Hepatocyte (in vitro differentiated cells): Measurements from ENCODE around the gene KRT23. TPM values are rescaled to one million over a fixed set of nuclear protein-coding genes. Genes with fewer than 3 reads are reported as not detected.

ENCODE experiments used
- DNase-seq: peaks from one replicate; pipeline ENCODE4 v3.0.0-alpha.2; 2016; ENCODE audit warnings: low spot score
- H2AFZ ChIP-seq: fragments of 200-600 bp; sonication (generic); 2 replicates; pipeline ENCODE4 v1.6.0; 2016; ENCODE audit warnings: antibody characterized with exemption, mild to moderate bottlenecking
- H3K27ac ChIP-seq: fragments of 200-600 bp; sonication (generic); 2 replicates; pipeline ENCODE4 v1.5.1; 2016; ENCODE audit warnings: mild to moderate bottlenecking
- H3K27me3 ChIP-seq: fragments of 200-600 bp; sonication (generic); 2 replicates; pipeline ENCODE4 v1.6.1; 2016
- H3K36me3 ChIP-seq: fragments of 200-600 bp; sonication (generic); replicated peaks from 2 replicates; pipeline ENCODE4 v1.5.1; 2016; ENCODE audit warnings: low read depth; ENCODE audit not compliant: insufficient read depth
- H3K4me1 ChIP-seq: fragments of 200-600 bp; sonication (generic); 2 replicates; pipeline ENCODE4 v1.5.1; 2016; ENCODE audit warnings: mild to moderate bottlenecking, moderate library complexity; ENCODE audit not compliant: insufficient read depth
- H3K4me2 ChIP-seq: fragments of 200-600 bp; sonication (generic); 2 replicates; pipeline ENCODE4 v1.6.0; 2016
- H3K4me3 ChIP-seq: fragments of 200-600 bp; sonication (generic); 2 replicates; pipeline ENCODE4 v1.5.1; 2016; ENCODE audit warnings: mild to moderate bottlenecking
- H3K79me2 ChIP-seq: fragments of 200-600 bp; sonication (generic); 2 replicates; pipeline ENCODE4 v1.6.0; 2017; ENCODE audit warnings: mild to moderate bottlenecking
- H3K9me2 ChIP-seq: fragments of 200-600 bp; sonication (generic); replicated peaks from 2 replicates; pipeline ENCODE4 v1.6.0; 2017; ENCODE audit warnings: mild to moderate bottlenecking; ENCODE audit not compliant: insufficient read depth
- H3K9me3 ChIP-seq: fragments of 200-600 bp; sonication (generic); 2 replicates; pipeline ENCODE4 v1.5.1; 2016; ENCODE audit warnings: low read depth, mild to moderate bottlenecking
- H4K20me1 ChIP-seq: fragments of 200-600 bp; sonication (generic); 2 replicates; pipeline ENCODE4 v1.6.0; 2016; ENCODE audit warnings: mild to moderate bottlenecking; ENCODE audit not compliant: insufficient read depth, poor library complexity, severe bottlenecking
- EZH2 ChIP-seq: fragments of 200-600 bp; sonication (generic); IDR thresholded peaks from 2 replicates; pipeline ENCODE4 v1.6.1; 2016; ENCODE audit warnings: antibody characterized with exemption, mild to moderate bottlenecking, borderline replicate concordance
- EZH2phosphoT487 ChIP-seq: fragments of 200-600 bp; sonication (generic); IDR thresholded peaks from one replicate; pipeline ENCODE4 v1.6.1; 2018; ENCODE audit warnings: antibody characterized with exemption, mild to moderate bottlenecking, low read depth, moderate library complexity; ENCODE audit not compliant: unreplicated experiment, severe bottlenecking
- WGBS: methylation state at CpG from one replicate; pipeline ENCODE4 v1.1.6; 2016; ENCODE audit warnings: low lambda C conversion rate; ENCODE audit errors: missing lambda C conversion rate; 5-methylcytosine and 5-hydroxymethylcytosine counted together
- polyA plus RNA-seq: library from polyadenylated mRNA; unstranded; fragments of >200 nt; fragmentation: Nextera tagmentation; extraction: Ambion mirVana; gene quantifications from 2 replicates; pipeline ENCODE4 v1.2.1, GENCODE V29; 2016
- total RNA-seq: library from RNA; depleted of rRNA; stranded (reverse); fragments of >200 nt; gene quantifications from 2 replicates; pipeline ENCODE4 v1.2.3, GENCODE V29; 2014
- TF ChIP-seq, protein P1 (sequence below): fragments of 200-600 bp; sonication (generic); IDR thresholded peaks from 2 replicates; pipeline ENCODE4 v1.5.1; 2016; ENCODE audit warnings: antibody characterized with exemption, mild to moderate bottlenecking; ENCODE audit not compliant: poor library complexity

KRT23 gene
- total and polyA plus RNA-seq, 2 experiments from 2014 or later = 2.0 to 6.4 TPM

DNA sequence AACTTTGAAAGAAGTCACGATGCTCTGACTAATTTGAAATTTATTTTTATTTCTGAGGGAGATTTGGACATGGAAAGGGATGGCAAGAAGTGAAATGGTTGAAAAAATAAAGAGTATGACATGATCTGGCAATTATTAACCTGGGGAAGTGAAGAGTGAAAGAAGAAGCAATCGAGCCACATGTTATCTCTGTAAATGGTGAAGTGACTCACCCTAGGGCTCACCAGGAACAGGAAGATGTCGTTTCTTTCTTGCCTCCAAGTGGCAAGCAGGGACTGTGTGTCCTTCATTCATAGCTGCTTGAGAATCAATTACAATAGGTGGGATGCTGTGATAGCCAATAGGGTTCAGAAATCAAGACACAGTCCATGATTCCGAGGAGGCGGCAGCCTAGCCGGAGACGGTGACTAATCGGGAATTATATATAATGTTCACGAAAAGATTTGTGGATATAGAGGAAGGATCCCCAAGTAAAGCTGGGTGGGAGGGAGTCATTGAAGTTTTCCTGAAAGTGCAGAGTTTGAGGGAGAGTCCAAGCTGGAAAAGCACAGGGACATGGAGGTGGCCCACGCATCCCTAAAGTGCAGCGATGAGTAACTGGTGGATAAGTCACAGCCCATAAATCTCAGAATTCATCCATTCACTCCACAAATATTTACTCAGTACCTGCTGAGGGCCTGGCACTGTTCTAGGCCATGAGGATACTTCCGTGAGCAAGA lies 34.2 kb downstream of the KRT23 start:
- WGBS = 59% methylated on average over 12 of the region's 12 CpGs
- no peaks in the 10 kb centered on the region for H4K20me1 ChIP-seq
- H3K36me3 ChIP-seq = no peaks in the 10 kb centered on the region
- no peak overlapping the region for H3K4me3 ChIP-seq
- no peaks in the 10 kb centered on the region for H3K79me2 ChIP-seq
- no peaks in the 10 kb centered on the region for H3K27me3 ChIP-seq
- peak overlapping the region; percentile 97 for H3K27ac ChIP-seq
- H3K4me1 ChIP-seq = peaks cover 23% of the 10 kb centered on the region
- DNase-seq = peak; percentile 68
- TF ChIP-seq EZH2 (no peak), EZH2phosphoT487 (no peak)
- TF ChIP-seq, protein P1, sequence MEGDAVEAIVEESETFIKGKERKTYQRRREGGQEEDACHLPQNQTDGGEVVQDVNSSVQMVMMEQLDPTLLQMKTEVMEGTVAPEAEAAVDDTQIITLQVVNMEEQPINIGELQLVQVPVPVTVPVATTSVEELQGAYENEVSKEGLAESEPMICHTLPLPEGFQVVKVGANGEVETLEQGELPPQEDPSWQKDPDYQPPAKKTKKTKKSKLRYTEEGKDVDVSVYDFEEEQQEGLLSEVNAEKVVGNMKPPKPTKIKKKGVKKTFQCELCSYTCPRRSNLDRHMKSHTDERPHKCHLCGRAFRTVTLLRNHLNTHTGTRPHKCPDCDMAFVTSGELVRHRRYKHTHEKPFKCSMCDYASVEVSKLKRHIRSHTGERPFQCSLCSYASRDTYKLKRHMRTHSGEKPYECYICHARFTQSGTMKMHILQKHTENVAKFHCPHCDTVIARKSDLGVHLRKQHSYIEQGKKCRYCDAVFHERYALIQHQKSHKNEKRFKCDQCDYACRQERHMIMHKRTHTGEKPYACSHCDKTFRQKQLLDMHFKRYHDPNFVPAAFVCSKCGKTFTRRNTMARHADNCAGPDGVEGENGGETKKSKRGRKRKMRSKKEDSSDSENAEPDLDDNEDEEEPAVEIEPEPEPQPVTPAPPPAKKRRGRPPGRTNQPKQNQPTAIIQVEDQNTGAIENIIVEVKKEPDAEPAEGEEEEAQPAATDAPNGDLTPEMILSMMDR = no peak
- peak overlapping the region; percentile 51 for H3K4me2 ChIP-seq
- H2AFZ ChIP-seq = no peak overlapping the region
- H3K9me3 ChIP-seq = no peaks in the 10 kb centered on the region
- no peaks in the 10 kb centered on the region for H3K9me2 ChIP-seq

GRCh38 chr17:40902498-40902897 lies 34.9 kb downstream of the KRT23 start:
- no peak for DNase-seq
- Histone ChIP-seq H3K9me3 (no peaks in the 10 kb centered on the region), H3K4me1 (peaks cover 23% of the 10 kb centered on the region), H3K79me2 (no peaks in the 10 kb centered on the region), H3K36me3 (no peaks in the 10 kb centered on the region), H3K9me2 (no peaks in the 10 kb centered on the region), H3K27ac (peak overlapping the region; percentile 97), H3K4me2 (peak overlapping the region; percentile 38), H3K4me3 (no peak overlapping the region), H4K20me1 (no peaks in the 10 kb centered on the region), H2AFZ (no peak overlapping the region), H3K27me3 (no peaks in the 10 kb centered on the region)
- 51% methylated on average over 4 of the region's 4 CpGs for WGBS
- no peak for TF ChIP-seq EZH2phosphoT487
- TF ChIP-seq, protein P1 = no peak
- no peak for TF ChIP-seq EZH2

DNA sequence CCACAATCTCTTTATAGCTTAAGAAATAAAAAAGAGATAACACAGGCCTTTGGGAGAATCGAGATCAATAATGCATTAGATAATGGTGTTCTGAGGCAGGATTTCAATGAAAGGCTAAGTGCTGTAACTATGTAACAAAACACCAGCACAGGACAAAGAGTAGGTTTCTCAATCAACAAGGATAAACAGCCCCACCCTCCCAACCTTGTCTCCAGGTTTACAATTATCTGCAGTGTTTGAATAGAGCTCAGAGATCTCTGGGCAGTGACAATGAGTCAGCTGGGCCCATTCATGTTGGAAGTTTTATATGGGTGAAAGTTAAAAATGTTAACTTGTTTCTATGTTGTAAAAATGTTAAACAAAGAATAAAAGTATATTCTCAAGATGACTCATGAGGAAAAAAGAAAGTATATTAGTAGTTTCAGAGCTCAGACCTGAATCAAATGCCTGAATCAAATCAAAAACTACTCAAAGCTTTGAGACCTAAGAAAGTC lies 35.4 kb downstream of the KRT23 start:
- no peak overlapping the region for H3K4me3 ChIP-seq
- no peaks in the 10 kb centered on the region for H3K27me3 ChIP-seq
- H3K9me2 ChIP-seq = no peaks in the 10 kb centered on the region
- no peaks in the 10 kb centered on the region for H4K20me1 ChIP-seq
- DNase-seq = peak; percentile 84
- H3K79me2 ChIP-seq = no peaks in the 10 kb centered on the region
- no peaks in the 10 kb centered on the region for H3K9me3 ChIP-seq
- 28% methylated on average over 1 of the region's 1 CpG for WGBS
- no peak for TF ChIP-seq EZH2phosphoT487
- no peak for TF ChIP-seq EZH2
- TF ChIP-seq, protein P1 = no peak
- no peaks in the 10 kb centered on the region for H3K36me3 ChIP-seq
- H3K4me1 ChIP-seq = peaks cover 23% of the 10 kb centered on the region
- H3K4me2 ChIP-seq = peak overlapping the region; percentile 38
- peak overlapping the region; percentile 97 for H3K27ac ChIP-seq
- H2AFZ ChIP-seq = no peak overlapping the region
